HFF-Myc (cell line): ENCODE results near the gene MINAR2.

Experiments used
- DNase-seq: peaks from one replicate; pipeline ENCODE4 v3.0.0-alpha.2; 2011; ENCODE audit warnings: low read depth; ENCODE audit errors: extremely low read depth
- H3K4me3 ChIP-seq: replicated peaks from 2 replicates; pipeline ENCODE4 v1.5.1; 2011; ENCODE audit warnings: low read depth, mild to moderate bottlenecking, control low read depth, low read length
- TF ChIP-seq, protein P1 (sequence below): IDR thresholded peaks from 2 replicates; pipeline ENCODE4 v1.5.1; 2012; ENCODE audit warnings: mild to moderate bottlenecking, low read depth, low read length, control low read depth; ENCODE audit errors: missing control alignments

Gene MINAR2

DNA sequence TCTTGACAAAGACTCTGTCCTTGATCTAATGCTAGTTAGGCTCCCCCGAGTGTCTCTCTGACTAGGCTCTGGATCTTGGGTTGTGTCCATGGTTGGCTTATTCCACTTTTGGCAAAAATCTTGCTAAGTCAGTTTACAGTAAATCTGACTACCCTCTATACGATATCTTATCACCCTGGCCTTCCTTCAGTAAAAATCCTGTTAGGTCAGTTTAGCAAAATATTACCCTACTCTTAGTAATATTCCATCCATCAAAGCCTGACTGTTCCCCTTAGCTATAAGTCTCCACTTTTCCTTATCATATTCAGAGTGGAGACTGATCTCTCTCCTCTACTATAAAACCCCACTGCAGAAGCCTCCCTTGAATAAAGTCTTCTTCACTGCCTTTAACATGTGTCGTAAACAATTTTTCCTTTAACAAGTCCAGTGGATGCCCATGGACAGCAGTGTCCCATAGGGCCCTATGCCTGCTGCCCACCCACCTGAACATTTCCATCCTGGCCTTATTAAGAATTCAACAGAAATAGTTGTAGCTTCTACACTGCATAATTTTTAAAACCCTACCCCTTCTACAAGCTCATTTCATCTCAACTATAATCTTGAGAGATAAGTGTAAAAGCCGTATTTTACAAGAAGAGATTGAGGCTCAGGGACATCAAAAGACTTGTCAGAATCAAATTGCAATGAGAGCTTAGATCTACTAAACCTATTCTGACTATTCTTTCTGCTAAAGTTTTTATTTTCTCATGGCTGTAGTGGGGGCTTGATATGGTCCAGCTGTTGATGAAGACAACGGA, 22.3 kb downstream of the MINAR2 start:
- DNase-seq: no peak
- TF ChIP-seq, protein P1, sequence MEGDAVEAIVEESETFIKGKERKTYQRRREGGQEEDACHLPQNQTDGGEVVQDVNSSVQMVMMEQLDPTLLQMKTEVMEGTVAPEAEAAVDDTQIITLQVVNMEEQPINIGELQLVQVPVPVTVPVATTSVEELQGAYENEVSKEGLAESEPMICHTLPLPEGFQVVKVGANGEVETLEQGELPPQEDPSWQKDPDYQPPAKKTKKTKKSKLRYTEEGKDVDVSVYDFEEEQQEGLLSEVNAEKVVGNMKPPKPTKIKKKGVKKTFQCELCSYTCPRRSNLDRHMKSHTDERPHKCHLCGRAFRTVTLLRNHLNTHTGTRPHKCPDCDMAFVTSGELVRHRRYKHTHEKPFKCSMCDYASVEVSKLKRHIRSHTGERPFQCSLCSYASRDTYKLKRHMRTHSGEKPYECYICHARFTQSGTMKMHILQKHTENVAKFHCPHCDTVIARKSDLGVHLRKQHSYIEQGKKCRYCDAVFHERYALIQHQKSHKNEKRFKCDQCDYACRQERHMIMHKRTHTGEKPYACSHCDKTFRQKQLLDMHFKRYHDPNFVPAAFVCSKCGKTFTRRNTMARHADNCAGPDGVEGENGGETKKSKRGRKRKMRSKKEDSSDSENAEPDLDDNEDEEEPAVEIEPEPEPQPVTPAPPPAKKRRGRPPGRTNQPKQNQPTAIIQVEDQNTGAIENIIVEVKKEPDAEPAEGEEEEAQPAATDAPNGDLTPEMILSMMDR: no peak
- H3K4me3 ChIP-seq: no peak overlapping the region

DNA sequence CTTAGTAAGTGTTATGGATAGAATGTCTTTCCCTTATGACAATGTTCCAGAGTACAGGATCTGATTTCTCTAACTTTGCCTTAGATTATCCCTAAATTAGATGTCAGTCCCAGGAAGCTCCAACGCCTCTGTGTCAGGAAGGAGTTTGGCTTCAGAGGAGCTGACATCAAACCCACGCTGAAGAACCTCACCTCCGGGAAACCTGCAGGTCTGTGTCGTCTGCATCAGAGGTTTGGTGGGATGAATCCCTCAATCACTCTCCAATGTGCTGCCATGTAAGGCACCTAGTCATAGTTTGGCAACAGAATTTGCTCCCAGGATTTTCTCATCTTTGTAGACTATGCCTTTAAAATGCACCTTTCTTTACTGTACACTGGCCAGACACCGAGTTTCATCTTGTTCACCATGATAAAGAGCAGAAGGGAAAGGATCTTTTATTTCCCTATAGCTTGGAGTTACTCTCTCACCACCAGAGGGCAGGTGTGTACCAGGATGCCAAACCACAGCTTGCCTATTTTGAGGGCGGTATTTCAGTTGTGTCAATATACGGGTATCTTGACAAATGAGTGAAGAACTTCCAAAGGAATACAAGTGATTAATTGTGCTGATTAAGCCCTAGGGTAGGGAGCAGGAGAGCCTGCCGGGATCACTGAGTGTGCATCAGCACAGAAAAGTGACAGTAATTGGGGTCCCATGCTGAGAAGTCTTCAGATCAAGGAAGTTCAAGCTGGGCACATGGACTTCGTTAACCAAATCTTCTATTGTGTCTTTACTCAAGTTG, 23.4 kb downstream of the MINAR2 start:
- DNase-seq: no peak
- TF ChIP-seq, protein P1: peak; percentile 73
- no peak overlapping the region for H3K4me3 ChIP-seq

DNA sequence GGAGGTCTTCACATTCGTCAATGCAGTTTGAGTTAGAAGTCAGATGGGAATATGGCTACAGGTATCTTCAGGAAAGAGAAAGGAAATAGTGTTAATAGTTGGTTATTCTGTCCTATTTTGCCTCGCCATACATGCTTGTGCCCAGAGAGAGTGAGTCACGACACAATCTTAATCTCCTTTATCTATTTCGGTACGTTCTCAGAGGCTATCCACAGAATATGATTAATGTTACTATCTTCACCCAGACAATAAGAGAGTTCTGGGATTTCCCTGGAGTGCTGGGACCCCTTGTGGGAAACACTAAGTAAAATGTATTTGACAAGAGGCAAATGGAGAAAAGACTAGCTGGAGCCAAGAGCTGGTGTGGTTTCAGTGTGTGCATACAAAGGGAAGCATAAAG, 25.5 kb downstream of the MINAR2 start:
- TF ChIP-seq, protein P1: no peak
- DNase-seq: no peak
- H3K4me3 ChIP-seq: no peak overlapping the region

DNA sequence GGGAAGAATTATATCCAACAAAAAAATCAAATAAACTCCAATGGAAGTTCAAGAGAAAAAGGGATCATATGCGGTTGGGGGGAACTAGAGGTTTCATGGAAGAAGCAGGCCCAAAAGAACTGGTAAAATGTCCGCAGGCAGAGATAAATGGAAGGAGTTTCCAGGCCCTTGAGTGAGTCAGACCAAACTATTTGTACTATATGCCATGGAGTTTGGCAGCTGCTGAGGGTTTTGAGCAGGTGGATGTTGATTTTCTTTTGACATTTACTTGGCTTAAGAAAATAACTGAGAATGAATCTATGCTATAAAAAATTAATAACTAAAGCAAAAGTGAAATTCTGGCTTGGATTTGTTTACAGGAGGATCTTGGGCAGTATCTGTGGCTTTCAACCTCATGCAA, 33.7 kb downstream of the MINAR2 start:
- TF ChIP-seq, protein P1: no peak

DNA sequence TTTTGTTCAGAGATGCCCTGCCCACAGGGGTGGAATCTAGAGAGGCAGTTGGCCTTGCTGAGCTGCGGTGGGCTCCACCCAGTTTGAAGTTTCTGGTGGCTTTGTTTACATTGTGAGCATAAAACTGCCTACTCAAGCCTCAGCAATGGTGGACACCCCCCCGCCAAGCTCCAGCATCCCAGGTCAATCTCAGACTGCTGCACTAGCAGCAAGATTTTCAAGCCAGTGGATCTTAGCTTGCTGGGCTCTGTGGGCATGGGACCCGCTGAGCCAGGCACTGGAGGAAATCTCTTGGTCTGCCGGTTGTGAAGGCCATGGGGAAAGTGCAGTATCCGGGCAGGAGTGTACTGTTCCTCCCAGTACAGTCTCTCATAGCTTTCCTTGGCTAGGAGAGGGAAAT, 55.5 kb downstream of the MINAR2 start:
- H3K4me3 ChIP-seq: no peak overlapping the region
- no peak for DNase-seq
- TF ChIP-seq, protein P1: no peak

More for the DNA sequence above, 33.7 kb downstream of the MINAR2 start:
- H3K4me3 ChIP-seq: no peak overlapping the region
- DNase-seq: no peak

DNA sequence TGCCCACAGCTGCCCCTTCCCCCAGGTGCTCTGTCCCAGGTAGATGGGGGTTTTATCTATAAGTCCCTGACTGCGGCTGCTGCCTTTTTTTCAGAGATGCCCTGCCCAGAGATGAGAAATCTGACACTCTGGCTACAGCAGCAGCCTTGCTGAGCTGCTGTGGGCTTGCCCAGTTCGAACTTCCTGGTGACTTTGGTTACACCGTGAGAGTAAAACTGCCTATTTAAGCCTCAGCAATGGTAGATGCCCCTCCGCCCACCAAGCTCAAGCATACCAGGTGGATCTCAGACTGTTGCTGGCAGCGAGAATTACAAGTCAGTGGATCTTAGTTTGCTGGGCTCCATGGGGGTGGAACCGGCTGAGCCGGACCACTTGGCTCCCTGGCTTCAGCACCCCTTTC, 56.8 kb downstream of the MINAR2 start:
- no peak for DNase-seq
- H3K4me3 ChIP-seq: no peak overlapping the region
- TF ChIP-seq, protein P1: no peak
